Measurements from ENCODE around the gene RPL10.
A peak's percentile ranks its signal among the peaks of the same experiment; 100 is the strongest.

The RPL10 gene

GRCh38 chrX:154376774-154377173, 21.4 kb upstream of the RPL10 start:
- TF ChIP-seq ZNF70 (CRISPR knock-in tag; IDR thresholded peaks at IDR 0.05) (no peak), ZNF565 (CRISPR knock-in tag; conservative IDR thresholded peaks at IDR 0.05; ENCODE audit: low read depth) (no peak), ESRRG (CRISPR knock-in tag; IDR thresholded peaks at IDR 0.05) (no peak), PPARA (CRISPR knock-in tag; IDR thresholded peaks at IDR 0.05; ENCODE audit: borderline replicate concordance) (no peak), TSHZ2 (CRISPR knock-in tag; IDR thresholded peaks at IDR 0.05) (no peak), TOX (CRISPR knock-in tag; IDR thresholded peaks at IDR 0.05; ENCODE audit: borderline replicate concordance) (no peak), PATZ1 (CRISPR knock-in tag; IDR thresholded peaks at IDR 0.05; ENCODE audit: borderline replicate concordance) (no peak), OSR1 (CRISPR knock-in tag; IDR thresholded peaks at IDR 0.05) (no peak), RARB (CRISPR knock-in tag; IDR thresholded peaks at IDR 0.05) (no peak), GLIS3 (CRISPR knock-in tag; IDR thresholded peaks at IDR 0.05) (no peak), BACH2 (CRISPR knock-in tag; IDR thresholded peaks at IDR 0.05; ENCODE audit: borderline replicate concordance) (no peak), ZC3H10 (CRISPR knock-in tag; IDR thresholded peaks at IDR 0.05) (no peak), CREB5 (CRISPR knock-in tag; IDR thresholded peaks at IDR 0.05; ENCODE audit: low read depth) (no peak)
- ATAC-seq: no peak

- TF ChIP-seq BACH2 (CRISPR knock-in tag; IDR thresholded peaks at IDR 0.05; ENCODE audit: borderline replicate concordance) (no peak), PATZ1 (CRISPR knock-in tag; IDR thresholded peaks at IDR 0.05; ENCODE audit: borderline replicate concordance) (no peak), CSDC2 (CRISPR knock-in tag; IDR thresholded peaks at IDR 0.05) (no peak), ZNF565 (CRISPR knock-in tag; conservative IDR thresholded peaks at IDR 0.05; ENCODE audit: low read depth) (no peak), ZC3H10 (CRISPR knock-in tag; IDR thresholded peaks at IDR 0.05) (no peak), ISL1 (CRISPR knock-in tag; IDR thresholded peaks at IDR 0.05) (no peak), TOX (CRISPR knock-in tag; IDR thresholded peaks at IDR 0.05; ENCODE audit: borderline replicate concordance) (no peak), PPARA (CRISPR knock-in tag; IDR thresholded peaks at IDR 0.05; ENCODE audit: borderline replicate concordance) (no peak), RARB (CRISPR knock-in tag; IDR thresholded peaks at IDR 0.05) (no peak), ZFP30 (CRISPR knock-in tag; IDR thresholded peaks at IDR 0.05) (no peak), ZFP3 (CRISPR knock-in tag; IDR thresholded peaks at IDR 0.05) (no peak), CREB5 (CRISPR knock-in tag; IDR thresholded peaks at IDR 0.05; ENCODE audit: low read depth) (no peak), CSRNP3 (CRISPR knock-in tag; IDR thresholded peaks at IDR 0.05) (no peak), SNAI2 (CRISPR knock-in tag; IDR thresholded peaks at IDR 0.05) (no peak), POU6F1 (CRISPR knock-in tag; IDR thresholded peaks at IDR 0.05; ENCODE audit: borderline replicate concordance, low read depth) (no peak), ZNF70 (CRISPR knock-in tag; IDR thresholded peaks at IDR 0.05) (no peak), OSR1 (CRISPR knock-in tag; IDR thresholded peaks at IDR 0.05) (no peak), ARNTL (CRISPR knock-in tag; IDR thresholded peaks at IDR 0.05; ENCODE audit: borderline replicate concordance, low read depth) (no peak), ESRRG (CRISPR knock-in tag; IDR thresholded peaks at IDR 0.05) (no peak), TCF4 (CRISPR knock-in tag; IDR thresholded peaks at IDR 0.05; ENCODE audit: borderline replicate concordance) (no peak)
- peak; percentile 24 for ATAC-seq
Observed at GRCh38 chrX:154378059-154378798, 19.9 kb upstream of the RPL10 start.

All from SK-N-SH treated with all-trans-retinoic acid at 6 μM for 48 hours (cell line).